NCI-H2196 treated with DMSO at 0.1 percent for 48 hours (cell line): ENCODE measurements around the gene CLEC1B.
"Not testable (repeated sequence)": the region's sequence is repeated elsewhere in the genome, so short reads cannot be mapped to it uniquely, and the experiment has no call there.

Experiments used
- DNase-seq: peaks from one replicate; lab custom pipeline; 2025; ENCODE audit not compliant: unreplicated experiment; lab: John Stamatoyannopoulos, UW

Gene CLEC1B

DNA sequence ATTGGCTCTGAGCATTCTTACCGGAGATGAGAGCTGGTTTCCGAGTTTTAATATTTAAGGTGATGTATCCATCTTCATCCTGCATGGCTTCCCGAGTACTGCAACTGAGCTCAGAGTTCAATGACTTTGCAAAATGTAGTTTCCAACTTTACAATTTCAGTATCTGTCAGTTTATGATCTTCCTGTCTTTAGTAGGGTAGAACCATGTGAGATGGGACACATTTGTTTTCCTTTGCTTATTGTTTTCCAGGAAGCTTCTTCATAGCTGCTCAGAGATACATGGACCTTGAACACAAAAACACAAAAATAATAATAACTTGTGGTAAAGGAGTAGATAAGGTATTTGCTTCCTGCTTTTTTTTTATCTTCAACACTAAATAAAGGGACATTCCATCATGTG lies at the start of gene CLEC1B:
Gene CLEC1B (minus strand): TSS at position 106 of the 400 bp plus-strand sequence. CDS start 21 bp downstream, at position 85.
- DNase-seq = no peak

DNA sequence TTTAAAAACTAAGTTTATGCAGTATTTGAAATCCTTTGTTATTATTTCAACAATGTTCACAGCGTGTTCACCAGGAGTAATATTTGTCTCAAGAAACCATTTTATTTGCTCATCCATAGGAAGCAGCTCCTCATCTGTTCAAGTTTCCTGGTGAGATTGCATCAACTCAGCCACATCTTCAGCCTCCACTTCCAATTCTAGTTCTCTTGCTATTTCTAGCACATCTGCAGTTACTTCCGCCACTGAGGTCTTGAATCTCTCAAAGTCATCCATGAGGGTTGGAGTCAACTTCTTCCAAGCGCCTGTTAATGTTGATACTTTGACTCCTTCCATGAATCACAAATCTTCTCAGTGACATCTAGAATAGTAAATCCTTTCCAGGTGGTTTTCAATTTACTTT lies 49.6 kb upstream of the CLEC1B start:
- no peak for DNase-seq

DNA sequence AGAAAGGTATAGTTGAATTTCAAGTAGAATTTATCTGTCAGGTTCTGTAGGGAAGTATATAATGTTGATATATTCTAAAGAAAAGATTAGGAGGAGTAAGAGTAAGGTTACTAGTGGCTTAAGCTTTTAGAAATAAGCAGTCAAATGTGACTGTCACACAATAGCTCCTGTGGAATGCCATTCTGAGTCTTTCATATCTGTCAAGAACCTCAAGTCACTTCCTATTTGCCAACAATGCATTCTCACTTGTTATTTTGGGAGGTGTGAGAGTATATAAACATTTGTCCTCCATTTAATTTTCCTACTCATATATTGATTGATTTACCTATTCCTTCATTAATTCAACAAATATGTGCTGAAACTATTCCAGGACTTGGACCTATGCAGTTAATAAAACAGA lies 43.2 kb upstream of the CLEC1B start:
- DNase-seq = no peak

DNA sequence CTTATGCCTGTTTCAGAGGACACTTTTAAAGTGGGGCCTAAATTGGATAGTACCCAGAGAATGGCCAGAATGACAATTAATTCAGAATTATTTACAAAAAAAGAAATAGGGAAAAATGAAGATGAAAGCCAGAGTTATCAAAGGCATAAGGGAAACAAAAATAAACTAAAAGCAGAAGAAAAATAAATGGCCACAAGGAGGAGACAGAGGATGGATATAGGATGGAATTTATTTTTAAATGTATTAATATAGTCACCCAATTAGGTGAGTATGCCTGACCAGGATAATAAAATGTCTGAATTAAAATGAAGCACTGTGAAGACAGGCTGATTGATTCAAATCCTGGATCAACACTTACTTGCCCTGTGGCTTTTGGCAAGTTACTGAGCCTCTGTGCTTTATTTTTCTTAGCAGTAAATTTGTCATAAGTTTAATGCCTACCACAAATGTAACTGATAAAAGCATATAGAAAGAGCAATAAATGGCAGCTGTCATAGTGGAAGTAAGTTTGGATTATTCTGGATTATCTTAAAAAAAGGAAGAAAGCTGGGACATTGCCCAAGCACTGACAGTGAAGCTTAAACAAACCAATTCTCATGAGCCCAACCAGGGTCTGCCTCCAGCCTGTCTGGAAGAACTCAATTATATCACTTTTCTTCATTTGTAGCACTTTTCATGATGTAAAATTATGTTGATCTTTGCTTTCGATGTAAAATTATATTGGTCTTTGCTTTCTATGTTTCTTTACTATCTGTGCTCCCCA lies 35.0 kb upstream of the CLEC1B start:
- DNase-seq = no peak

GRCh38 chr12:10031771-10032175 lies 32.9 kb upstream of the CLEC1B start:
- DNase-seq = no peak

DNA sequence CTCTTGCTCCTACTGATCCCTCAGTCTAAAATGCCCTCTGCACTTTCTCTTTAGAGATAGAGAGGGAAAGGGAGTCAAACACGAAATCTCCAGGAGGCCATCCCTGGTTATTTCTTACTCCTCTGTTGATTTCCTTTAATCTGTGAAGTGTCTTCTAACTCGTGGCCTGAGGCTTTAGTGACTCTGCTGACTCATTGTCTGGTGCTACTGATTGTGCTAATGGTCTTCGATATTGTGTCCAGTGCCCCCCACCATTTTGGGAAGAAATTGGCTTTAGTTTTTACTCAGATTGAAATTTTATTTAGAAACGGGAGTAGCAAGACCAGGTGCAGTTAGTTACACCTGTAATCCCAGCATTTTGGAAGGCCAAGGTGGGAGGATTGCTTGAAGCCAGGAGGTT lies 32.4 kb upstream of the CLEC1B start:
- DNase-seq = no peak

GRCh38 chr12:10030446-10030845 lies 31.5 kb upstream of the CLEC1B start, which contains the start of gene CLEC9A:
Gene CLEC9A, plus strand, starts transcription at chr12:10030682. Its CDS starts 22,006 bp downstream, at chr12:10052688.
- no peak for DNase-seq

DNA sequence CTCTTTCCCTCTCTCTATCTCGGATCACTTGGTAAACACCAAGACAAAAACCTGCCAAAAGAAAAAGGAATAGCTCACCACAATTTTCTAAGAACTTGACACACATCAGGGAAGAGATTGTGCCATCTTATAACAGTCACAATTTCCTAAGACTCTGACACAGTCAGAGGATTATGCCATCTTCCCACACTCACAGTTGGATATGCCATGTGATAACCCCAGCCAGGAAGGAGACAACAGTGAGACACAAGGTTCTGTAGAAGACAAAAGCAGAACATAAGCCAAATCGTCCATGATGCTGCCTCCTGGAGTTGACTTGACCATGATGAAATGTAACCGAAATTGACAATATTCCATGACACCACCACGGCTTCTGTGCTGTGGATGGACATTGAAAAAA lies 28.8 kb upstream of the CLEC1B start:
- DNase-seq = no peak

- no peak for DNase-seq
Measured at GRCh38 chr12:10027311-10027710, 28.4 kb upstream of the CLEC1B start.

DNA sequence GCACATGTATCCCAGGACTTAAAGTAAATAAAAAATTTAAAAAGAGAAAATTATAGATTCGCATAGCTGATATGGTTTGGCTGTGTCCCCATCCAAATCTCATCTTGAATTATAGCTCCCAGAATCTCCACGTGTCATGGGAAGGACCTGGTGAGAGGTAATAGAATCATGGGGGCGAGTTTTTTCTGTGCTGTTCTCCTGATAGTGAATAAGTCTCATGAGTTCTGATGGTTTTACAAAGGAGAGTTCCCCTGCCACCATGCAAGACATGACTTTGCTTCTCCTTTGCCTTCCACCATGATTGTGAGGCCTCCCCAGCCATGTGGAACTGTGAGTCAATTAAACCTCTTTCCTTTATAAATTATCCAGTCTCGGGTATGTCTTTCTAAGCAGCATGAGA lies 27.7 kb upstream of the CLEC1B start:
- not testable (repeated sequence) for DNase-seq

GRCh38 chr12:10025236-10025635 lies 26.3 kb upstream of the CLEC1B start:
- no peak for DNase-seq

DNA sequence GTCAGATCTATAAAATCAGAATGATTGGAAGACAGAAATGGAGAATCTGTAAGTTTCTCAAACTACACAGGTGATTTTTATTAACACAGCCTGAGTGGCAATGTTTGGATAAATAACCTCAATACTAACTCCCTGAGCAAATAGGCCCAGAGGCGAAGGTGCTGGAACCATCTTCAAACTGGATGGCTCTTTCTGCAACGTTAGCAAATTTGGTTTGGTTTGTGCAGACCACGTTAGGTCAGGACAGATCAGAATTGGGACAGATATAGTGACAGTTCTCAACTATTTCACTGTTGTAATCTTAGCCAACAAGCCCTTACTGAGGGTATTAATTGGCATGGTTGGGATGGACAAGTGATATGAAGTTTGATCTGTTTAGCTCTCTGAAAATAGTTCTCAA lies 22.4 kb upstream of the CLEC1B start:
- no peak for DNase-seq

DNA sequence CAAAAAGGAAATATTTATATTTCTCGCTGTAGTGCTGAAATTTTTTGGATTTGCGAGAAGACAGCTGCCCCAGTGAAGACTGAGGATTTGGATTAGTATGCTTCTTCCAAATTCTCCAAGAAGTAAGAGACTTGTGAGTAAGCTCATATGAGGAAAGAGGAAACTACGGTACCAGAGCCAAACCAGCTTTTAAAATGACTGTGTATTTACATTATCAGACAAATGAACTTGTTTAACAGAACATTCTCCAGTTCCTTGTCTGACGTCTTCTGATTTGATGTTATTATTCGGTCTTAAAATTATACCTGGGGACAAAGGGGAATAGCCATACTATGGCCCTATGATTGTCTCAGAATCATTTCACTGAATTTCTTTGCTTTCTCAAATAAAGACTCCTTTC lies 19.5 kb upstream of the CLEC1B start:
- DNase-seq = no peak

- DNase-seq = no peak
Measured at GRCh38 chr12:10016881-10017280, 18.0 kb upstream of the CLEC1B start.

DNA sequence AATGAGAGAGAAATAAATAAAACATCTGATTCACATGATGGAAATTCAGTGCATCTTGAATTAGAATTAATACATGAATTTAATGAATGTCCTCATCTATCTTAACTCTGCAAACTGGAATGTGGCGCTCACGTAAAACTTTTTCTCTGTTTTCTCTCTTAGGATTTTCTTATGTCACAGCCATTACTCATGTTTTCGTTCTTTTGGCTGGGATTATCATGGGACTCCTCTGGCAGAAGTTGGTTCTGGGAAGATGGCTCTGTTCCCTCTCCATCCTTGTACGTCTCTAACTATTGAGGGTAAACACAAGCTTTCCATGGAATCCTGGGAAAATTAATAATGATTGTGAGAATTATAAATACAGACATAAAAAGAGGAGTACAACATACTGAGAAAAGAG lies 16.5 kb upstream of the CLEC1B start:
- no peak for DNase-seq

- DNase-seq = no peak
Measured at GRCh38 chr12:10012630-10013330, 13.9 kb upstream of the CLEC1B start.

- DNase-seq = no peak
Measured at GRCh38 chr12:10001171-10001776, 2.4 kb upstream of the CLEC1B start.

- DNase-seq = no peak
Measured at GRCh38 chr12:9992296-9992695, 6.6 kb downstream of the CLEC1B start.

DNA sequence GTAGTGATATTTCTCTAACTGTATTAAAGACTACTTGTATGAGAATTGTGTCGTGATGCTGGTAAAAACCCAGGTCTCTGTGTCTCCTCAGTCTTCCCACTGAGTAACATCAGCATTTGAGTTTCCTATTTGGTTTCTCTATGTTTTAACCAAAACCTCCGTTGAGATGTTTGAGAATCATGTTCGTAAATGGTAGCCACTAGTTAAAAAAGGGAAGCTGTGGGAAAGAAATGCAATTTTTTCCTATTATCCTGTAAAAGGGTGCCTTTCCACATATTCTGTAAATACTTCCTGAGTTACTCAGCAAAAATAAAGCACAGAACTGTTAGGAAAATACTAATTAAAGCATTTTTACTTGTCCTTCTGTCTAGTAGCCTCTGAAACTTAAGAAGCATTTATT lies 7.0 kb downstream of the CLEC1B start:
- no peak for DNase-seq

GRCh38 chr12:9980126-9980525 lies 18.8 kb downstream of the CLEC1B start:
- DNase-seq = no peak

- DNase-seq = no peak
Measured at GRCh38 chr12:9977916-9978315, 21.0 kb downstream of the CLEC1B start.

DNA sequence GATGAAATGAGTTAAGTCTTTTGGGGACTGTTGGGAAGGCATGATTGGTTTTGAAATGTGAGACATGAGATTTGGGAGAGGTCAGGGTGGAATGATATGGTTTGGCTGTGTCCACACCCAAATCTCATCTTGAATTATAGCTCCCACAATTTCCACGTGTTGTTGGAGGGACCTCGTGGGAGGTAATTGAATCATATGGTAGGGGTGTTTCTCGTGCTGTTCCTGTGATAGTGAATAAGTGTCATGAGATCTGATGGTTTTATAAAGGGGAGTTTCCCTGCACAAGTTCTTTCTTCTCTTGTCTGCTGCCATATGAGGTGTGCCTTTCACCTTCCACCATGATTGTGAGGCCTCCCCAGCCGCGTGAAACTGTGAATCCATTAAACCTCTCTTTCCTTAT lies 22.3 kb downstream of the CLEC1B start:
- DNase-seq = not testable (repeated sequence)
